Measurements from ENCODE around the gene HLCS.

DNA sequence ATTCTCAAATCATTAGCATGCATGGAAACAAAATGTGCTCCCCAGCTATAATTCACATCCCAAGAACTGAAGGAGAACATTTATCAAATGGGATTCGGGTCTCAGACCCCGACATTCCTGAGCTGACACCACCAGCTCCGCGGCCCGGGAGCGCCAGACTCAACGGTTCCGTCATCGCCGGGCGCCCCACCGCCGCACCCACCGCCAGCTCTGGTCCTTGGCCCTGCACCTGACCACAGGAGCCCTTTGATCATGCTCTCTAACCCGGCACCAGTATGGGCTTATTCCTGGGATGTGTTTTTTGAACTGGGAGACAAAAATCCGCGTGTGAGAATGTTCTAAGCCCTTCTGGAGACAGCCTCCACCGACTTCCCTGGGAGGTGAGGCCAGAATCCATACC lies 43.6 kb downstream of the HLCS start:
- TF ChIP-seq BHLHE40 (IDR thresholded peaks at IDR 0.05; ENCODE audit: borderline replicate concordance in 1 of 2, low read depth in 2 of 2, low read length in 1 of 2) (no peak), RUNX3 (IDR thresholded peaks at IDR 0.05; ENCODE audit: low read length) (no peak), RBBP5 (conservative IDR thresholded peaks at IDR 0.05) (no peak)

Data from GM12878 (cell line).